GM12878 (cell line): ENCODE data around the gene HOMER2. TPM values are rescaled to one million over a fixed set of nuclear protein-coding genes. Genes with fewer than 3 reads are reported as not detected.

Source experiments
- ATAC-seq: fragments of 200-7000 bp; cut with Tn5 transposase; 3 replicates; pipeline ENCODE4 v1.9.1; 2020; ENCODE audit warnings: mild to moderate bottlenecking, moderate library complexity
- BruUV-seq: library from RNA; stranded (reverse); fragments of 400-500 nt; replicated peaks from 2 replicates; lab custom pipeline; 2021; lab: Mats Ljungman, UMichigan
- CTCF ChIA-PET: fragments of 300-600 bp; sonication (Branson Sonifier 250); formaldehyde crosslinking; extraction: SDS; loops from one replicate; lab custom pipeline; 2021; ENCODE audit warnings: inconsistent platforms; lab: Yijun Ruan, JAX
- POLR2A ChIA-PET: fragments of 350-600 bp; formaldehyde crosslinking; extraction: SDS; loops from one replicate; lab custom pipeline; 2021; ENCODE audit warnings: inconsistent platforms; lab: Charles Lee
- RAD21 ChIA-PET: fragments of 300-600 bp; sonication (Branson Sonifier 250); formaldehyde crosslinking; loops from one replicate; lab custom pipeline; 2023; ENCODE audit warnings: antibody characterized with exemption; ENCODE audit not compliant: unreplicated experiment; lab: Charles Lee
- SMC1A ChIA-PET: fragments of 300-600 bp; sonication (Branson Sonifier 250); formaldehyde crosslinking; loops from one replicate; lab custom pipeline; 2023; ENCODE audit not compliant: unreplicated experiment, uncharacterized antibody; lab: Charles Lee
- DNase-seq: peaks from one replicate; pipeline ENCODE4 v3.0.0-alpha.2; 2011; ENCODE audit warnings: low read depth, low spot score
- FAIRE-seq: peaks from 3 replicates; lab custom pipeline; 2011; peaks lifted over from hg19 to GRCh38; lab: Jason Lieb, UNC
- H2AFZ ChIP-seq: 2 replicates; pipeline ENCODE4 v1.6.0; 2011; ENCODE audit warnings: low read depth, low read length, control low read depth; ENCODE audit not compliant: control insufficient read depth
- H3K27ac ChIP-seq: 2 replicates; pipeline ENCODE4 v1.5.1; 2011; ENCODE audit warnings: control low read depth; ENCODE audit not compliant: control insufficient read depth, insufficient read depth
- H3K27me3 ChIP-seq, 2 experiments: replicated peaks in 1 of 2; 2 replicates each; pipeline versions ENCODE4 v1.6.0 to v1.6.1; 2011; ENCODE audit warnings: low read length in 1 of 2; ENCODE audit not compliant: control insufficient read depth in 2 of 2, insufficient read depth in 2 of 2
- H3K36me3 ChIP-seq, 2 experiments: 2 replicates each; pipeline ENCODE4 v1.5.1; 2011; ENCODE audit warnings: low read length in 1 of 2; ENCODE audit not compliant: control insufficient read depth in 2 of 2, insufficient read depth in 2 of 2
- H3K4me1 ChIP-seq: 2 replicates; pipeline ENCODE4 v1.6.1; 2011; ENCODE audit warnings: mild to moderate bottlenecking, low read length, moderate library complexity, mixed read lengths; ENCODE audit not compliant: control insufficient read depth, insufficient read depth
- H3K4me2 ChIP-seq: 2 replicates; pipeline ENCODE4 v1.6.0; 2011; ENCODE audit warnings: control low read depth; ENCODE audit not compliant: control insufficient read depth, insufficient read depth
- H3K4me3 ChIP-seq: fragments of 200-600 bp; sonication (generic); 2 replicates; pipeline ENCODE4 v1.5.1; 2016
- H3K79me2 ChIP-seq: 2 replicates; pipeline ENCODE4 v1.6.0; 2011; ENCODE audit warnings: low read length; ENCODE audit not compliant: control insufficient read depth, insufficient read depth
- H3K9ac ChIP-seq: 2 replicates; pipeline ENCODE4 v1.8.0; 2011; ENCODE audit warnings: low read length, control low read depth, mixed read lengths; ENCODE audit not compliant: control insufficient read depth, insufficient read depth
- H3K9me3 ChIP-seq: replicated peaks from 3 replicates; pipeline ENCODE4 v1.5.1; 2011; ENCODE audit warnings: mild to moderate bottlenecking, low read length; ENCODE audit not compliant: control insufficient read depth, insufficient read depth
- H4K20me1 ChIP-seq: 2 replicates; pipeline ENCODE4 v1.6.0; 2011; ENCODE audit not compliant: control insufficient read depth, insufficient read depth
- BCL11A ChIP-seq: IDR thresholded peaks from 2 replicates; pipeline ENCODE4 v1.6.1; 2011; ENCODE audit warnings: low read depth, low read length
- CBFB ChIP-seq: IDR thresholded peaks from 2 replicates; pipeline ENCODE4 v1.6.1; 2016; ENCODE audit warnings: antibody characterized with exemption, low read depth
- EP300 ChIP-seq, 2 experiments: fragments of 150-350 bp in 1 of 2; IDR thresholded peaks; 2 replicates each; pipeline ENCODE4 v1.6.1; 2011 to 2012; ENCODE audit warnings: low read depth in 2 of 2, low read length in 2 of 2, borderline replicate concordance in 1 of 2, improper control_type of control experiment in 1 of 2, inconsistent platforms in 1 of 2; ENCODE audit not compliant: control insufficient read depth in 1 of 2
- FOS ChIP-seq: IDR thresholded peaks from 3 replicates; pipeline ENCODE4 v1.6.1; 2011; ENCODE audit warnings: borderline replicate concordance; ENCODE audit not compliant: insufficient read length; ENCODE audit errors: extremely low read depth
- KAT2A ChIP-seq: conservative IDR thresholded peaks from 2 replicates; pipeline ENCODE4 v1.6.1; 2011; ENCODE audit warnings: low read depth, low read length; ENCODE audit not compliant: control insufficient read depth
- MAX ChIP-seq: IDR thresholded peaks from 2 replicates; pipeline ENCODE4 v1.6.1; 2012; ENCODE audit warnings: low read depth, low read length, improper control_type of control experiment
- MEF2A ChIP-seq: IDR thresholded peaks from 2 replicates; pipeline ENCODE4 v1.6.1; 2011; ENCODE audit warnings: low read depth, mild to moderate bottlenecking, low read length, moderate library complexity; ENCODE audit not compliant: insufficient read depth
- NFIC ChIP-seq: IDR thresholded peaks from 2 replicates; pipeline ENCODE4 v1.6.1; 2012; ENCODE audit warnings: low read depth, mild to moderate bottlenecking, inconsistent platforms, low read length, moderate library complexity
- RAD21 ChIP-seq: IDR thresholded peaks from 2 replicates; pipeline ENCODE4 v1.6.1; 2011; ENCODE audit warnings: mild to moderate bottlenecking, low read depth, low read length, moderate library complexity; ENCODE audit not compliant: insufficient read depth
- SIN3A ChIP-seq: IDR thresholded peaks from 2 replicates; pipeline ENCODE4 v1.6.1; 2012; ENCODE audit warnings: low read depth, low read length, improper control_type of control experiment
- TAF1 ChIP-seq: IDR thresholded peaks from 2 replicates; pipeline ENCODE4 v1.6.1; 2011; ENCODE audit warnings: mild to moderate bottlenecking, low read depth, low read length, borderline replicate concordance
- ZNF207 ChIP-seq: fragments of 450-650 bp; IDR thresholded peaks from 2 replicates; pipeline ENCODE4 v1.6.1; 2014; ENCODE audit warnings: antibody characterized with exemption, mild to moderate bottlenecking, borderline replicate concordance
- ZZZ3 ChIP-seq: IDR thresholded peaks from 2 replicates; pipeline ENCODE4 v1.6.1; 2011; ENCODE audit warnings: low read depth; ENCODE audit not compliant: control insufficient read depth, insufficient read length
- WGBS: methylation state at CpG from one replicate; pipeline ENCODE4 v1.1.6; 2016; ENCODE audit warnings: low lambda C conversion rate; ENCODE audit not compliant: insufficient replicate concordance, insufficient coverage; ENCODE audit errors: missing lambda C conversion rate; 5-methylcytosine and 5-hydroxymethylcytosine counted together
- in situ Hi-C: fragments of 300-500 bp; cut with MboI; formaldehyde crosslinking; loops from 9 replicates; pipeline ENCODE4 v1.14.3; 2018; ENCODE audit warnings: mixed read lengths
- intact Hi-C: fragments of 100-400 bp; cut with micrococcal nuclease; formaldehyde crosslinking; loops from one replicate; pipeline ENCODE4 v1.14.2; 2022; ENCODE audit not compliant: unreplicated experiment
- polyA plus RNA-seq, 11 experiments: library from polyadenylated mRNA; depleted of rRNA in 4 of 11; unstranded in 6 of 11; stranded (reverse) in 5 of 11; fragments of >200 nt; fragmentation: Nextera tagmentation in 4 of 11; fragmentation: Illumina TruSeq in 1 of 11; extraction: Ambion mirVana in 4 of 11; extraction: Trizol in 1 of 11; gene quantifications; 1 replicate in 1 of 11; 2 replicates in 10 of 11; pipeline versions ENCODE4 v1.2.1 to v1.2.3, GENCODE V29; 2011 to 2016; ENCODE audit warnings: inconsistent platforms in 2 of 11, missing spikeins in 2 of 11, low read depth in 1 of 11
- total RNA-seq, 4 experiments: library from RNA; depleted of rRNA in 3 of 4; stranded (reverse); fragments of >200 nt in 3 of 4; fragmentation: Illumina TruSeq in 1 of 4; extraction: Trizol in 1 of 4; gene quantifications; 2 replicates each; pipeline versions ENCODE4 v1.2.1 to v1.2.3, GENCODE V29; 2013 to 2021
- TF ChIP-seq, protein P1 (sequence below): fragments of 150-350 bp; IDR thresholded peaks from 2 replicates; pipeline ENCODE4 v1.6.1; 2014; ENCODE audit warnings: mild to moderate bottlenecking, low read depth, low read length

The HOMER2 gene
- total and polyA plus RNA-seq, 10 of the 15 experiments (the other 5 are each of a cell fraction or from before 2014, with no cell fraction given), result 0.60 to 5.0 (median 1.8) TPM

DNA sequence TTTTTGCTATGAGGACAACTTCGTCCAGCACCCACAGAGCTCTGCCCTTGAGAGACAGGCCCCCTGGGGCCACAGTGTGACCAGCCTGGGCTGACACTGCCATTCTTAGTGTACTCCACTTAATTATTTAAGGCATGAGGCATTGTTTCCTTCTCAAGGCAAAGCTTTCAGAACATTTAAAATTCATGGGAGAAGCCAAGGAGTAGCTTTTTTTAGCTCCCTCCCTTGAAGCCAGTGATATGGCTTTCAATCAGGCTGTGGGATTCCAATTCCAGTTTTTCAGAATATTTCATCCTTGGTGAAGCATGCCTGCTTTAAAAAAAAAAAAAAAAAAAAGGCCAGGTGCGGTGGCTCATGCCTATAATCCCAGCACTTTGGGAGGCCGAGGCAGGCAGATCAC is 21.3 kb downstream of the HOMER2 start:
- no peaks in the 10 kb centered on the region for H3K4me1 ChIP-seq
- TF ChIP-seq SIN3A, result no peak
- no peak for TF ChIP-seq MAX
- no peak for TF ChIP-seq NFIC
- no peak for TF ChIP-seq ZNF207
- no peak for TF ChIP-seq BCL11A
- TF ChIP-seq, protein P1, sequence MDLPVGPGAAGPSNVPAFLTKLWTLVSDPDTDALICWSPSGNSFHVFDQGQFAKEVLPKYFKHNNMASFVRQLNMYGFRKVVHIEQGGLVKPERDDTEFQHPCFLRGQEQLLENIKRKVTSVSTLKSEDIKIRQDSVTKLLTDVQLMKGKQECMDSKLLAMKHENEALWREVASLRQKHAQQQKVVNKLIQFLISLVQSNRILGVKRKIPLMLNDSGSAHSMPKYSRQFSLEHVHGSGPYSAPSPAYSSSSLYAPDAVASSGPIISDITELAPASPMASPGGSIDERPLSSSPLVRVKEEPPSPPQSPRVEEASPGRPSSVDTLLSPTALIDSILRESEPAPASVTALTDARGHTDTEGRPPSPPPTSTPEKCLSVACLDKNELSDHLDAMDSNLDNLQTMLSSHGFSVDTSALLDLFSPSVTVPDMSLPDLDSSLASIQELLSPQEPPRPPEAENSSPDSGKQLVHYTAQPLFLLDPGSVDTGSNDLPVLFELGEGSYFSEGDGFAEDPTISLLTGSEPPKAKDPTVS, result no peak
- no peak for TF ChIP-seq KAT2A
- no peak for TF ChIP-seq FOS
- no peak for TF ChIP-seq RAD21
- TF ChIP-seq MEF2A, result no peak
- TF ChIP-seq ZZZ3, result no peak
- TF ChIP-seq TAF1, result no peak
- TF ChIP-seq EP300 (IDR thresholded peaks at IDR 0.05; ENCODE audit: borderline replicate concordance in 1 of 2, control insufficient read depth in 1 of 2, low read depth in 2 of 2, low read length in 2 of 2), result no peak
- no peak for TF ChIP-seq CBFB
- no TSS peak for BruUV-seq
- no peaks in the 10 kb centered on the region for H3K79me2 ChIP-seq
- H3K9ac ChIP-seq, result no peak overlapping the region
- no peak overlapping the region for H3K4me3 ChIP-seq
- 32% methylated on average over 2 of the region's 3 CpGs for WGBS
- ChIA-PET POLR2A (no interaction called here), SMC1A (no interaction called here), CTCF (no interaction called here), RAD21 (no interaction called here)
- H2AFZ ChIP-seq, result no peak overlapping the region
- H4K20me1 ChIP-seq, result no peaks in the 10 kb centered on the region
- H3K27me3 ChIP-seq, result no peaks in the 10 kb centered on the region; a peak in 2 of 4 replicates
- ATAC-seq (no peak), DNase-seq (no peak), FAIRE-seq (no peak)
- H3K9me3 ChIP-seq, result no peaks in the 10 kb centered on the region
- H3K4me2 ChIP-seq, result no peak overlapping the region
- no peak overlapping the region for H3K27ac ChIP-seq
- intact Hi-C loops (no loop called here), in situ Hi-C loops (no loop called here)
- no peaks in the 10 kb centered on the region for H3K36me3 ChIP-seq
